Body of pancreas (tissue), 4 donors: ENCODE results near the gene TLR2.

Experiments used
- CTCF ChIP-seq, 7 experiments: fragments of 450-650 bp in 4 of 7; fragments of 200-600 bp in 3 of 7; sonication (generic) in 3 of 7; IDR thresholded peaks; one replicate each; pipeline ENCODE4 v1.5.1; 2016 to 2019; ENCODE audit warnings: antibody characterized with exemption in 7 of 7
- POLR2A ChIP-seq, 3 donors: fragments of 450-650 bp; IDR thresholded peaks; one replicate each; pipeline ENCODE4 v1.6.1; 2016; ENCODE audit warnings: antibody characterized with exemption in 3 of 3, mild to moderate bottlenecking in 2 of 3

- TF ChIP-seq POLR2A (IDR thresholded peaks at IDR 0.05) (no peak), CTCF (IDR thresholded peaks at IDR 0.05) (no peak)
These were observed 44.1 kb downstream of the TLR2 start for GRCh38 chr4:153728151-153728550.
